Immature natural killer cell (primary cell): ENCODE results near the gene CDR2. TPM values are rescaled to one million over a fixed set of nuclear protein-coding genes. Genes with fewer than 3 reads are reported as not detected.

Experiments
- DNase-seq, 3 donors: peaks; one replicate each; pipeline ENCODE4 v3.0.0; 2022; ENCODE audit warnings: mixed read lengths in 1 of 3
- H3K27ac Mint-ChIP-seq, 6 donors: one replicate each; pipeline ENCODE4 v1.8.0; 2020; ENCODE audit warnings: mixed read lengths in 6 of 6, mild to moderate bottlenecking in 5 of 6, inconsistent platforms in 4 of 6, moderate library complexity in 3 of 6
- H3K27me3 Mint-ChIP-seq, 3 donors: one replicate each; pipeline ENCODE4 v1.8.0; 2020 to 2021; ENCODE audit warnings: low read depth in 3 of 3, mild to moderate bottlenecking in 3 of 3, mixed read lengths in 3 of 3, moderate library complexity in 3 of 3, inconsistent platforms in 1 of 3
- H3K36me3 Mint-ChIP-seq, 3 donors: one replicate each; pipeline ENCODE4 v1.8.0; 2020; ENCODE audit warnings: mixed read lengths in 3 of 3, inconsistent platforms in 2 of 3, mild to moderate bottlenecking in 2 of 3
- H3K4me1 Mint-ChIP-seq, 2 donors: one replicate each; pipeline ENCODE4 v1.8.0; 2020; ENCODE audit warnings: inconsistent platforms in 2 of 2, mild to moderate bottlenecking in 2 of 2, mixed read lengths in 2 of 2, moderate library complexity in 1 of 2
- H3K4me3 Mint-ChIP-seq, 5 donors: one replicate each; pipeline ENCODE4 v1.8.0; 2020; ENCODE audit warnings: mild to moderate bottlenecking in 5 of 5, mixed read lengths in 5 of 5, inconsistent platforms in 3 of 5, moderate library complexity in 3 of 5
- H3K9me3 Mint-ChIP-seq, 6 donors: one replicate each; pipeline ENCODE4 v1.8.0; 2020; ENCODE audit warnings: mild to moderate bottlenecking in 6 of 6, mixed read lengths in 6 of 6, inconsistent platforms in 4 of 6, moderate library complexity in 3 of 6
- polyA plus RNA-seq, 3 donors: library from polyadenylated mRNA; unstranded; fragments of 300-500 nt; fragmentation: Illumina TruSeq; gene quantifications; one replicate each; pipeline ENCODE4 v1.2.3, GENCODE V29; 2021

CDR2 gene
- polyA plus RNA-seq, 3 donors from 2014 or later, result 9.6 to 21.7 (median 11.3) TPM

GRCh38 chr16:22297114-22297870 lies 77.1 kb downstream of the CDR2 start, which contains the start of gene POLR3E:
TSS of gene POLR3E (plus strand) at chr16:22297409. CDS start at chr16:22302969, 5,560 bp downstream.
- peak; percentile 100 for DNase-seq
- Mint-ChIP-seq H3K9me3 (peaks cover 0 to 3% (median 0%) of the 10 kb centered on the region in 6 donors), H3K4me3 (peak within 1 kb of the TSS; percentile 91 to 99 (median 94)), H3K4me1 (peaks cover 38 to 52% of the 10 kb centered on the region in 2 donors), H3K36me3 (peaks cover 0 to 4% (median 4%) of the 10 kb centered on the region in 3 donors), H3K27me3 (peaks cover 22 to 31% (median 29%) of the 10 kb centered on the region in 3 donors), H3K27ac (peak within 1 kb of the TSS; percentile 97 to 100 (median 99))

GRCh38 chr16:22296225-22297113 lies 78.0 kb downstream of the CDR2 start:
- Mint-ChIP-seq H3K9me3 (peaks cover 0 to 3% (median 0%) of the 10 kb centered on the region in 6 donors), H3K4me3 (peak overlapping the region; percentile 91 to 99 (median 94)), H3K27ac (peak overlapping the region; percentile 96 to 100 (median 99)), H3K4me1 (peaks cover 35 to 47% of the 10 kb centered on the region in 2 donors), H3K36me3 (peaks cover 0 to 4% (median 0%) of the 10 kb centered on the region in 3 donors), H3K27me3 (peaks cover 22 to 31% (median 31%) of the 10 kb centered on the region in 3 donors)
- DNase-seq, result no peak

Other genes with a start within 250 kb of the CDR2 start
- gene SDR42E2, start 212.1 kb downstream of the CDR2 start, polyA plus RNA-seq, result under 1 TPM in 2 of 3 donors, not detected in 1; 0.47 to 0.51 TPM
- 1 to 10 TPM in 2 of 3 donors, not detected in 1; 1.1 to 3.2 TPM for gene EEF2K, start 168.3 kb downstream of the CDR2 start, polyA plus RNA-seq
- 10 to 100 TPM in 1 of 3 donors, 1 to 10 TPM in 2; 2.9 to 21.5 (median 6.9) TPM for gene POLR3E, start 77.2 kb downstream of the CDR2 start, polyA plus RNA-seq
- gene NPIPB5, start 136.3 kb upstream of the CDR2 start, polyA plus RNA-seq, result 10 to 100 TPM in 1 of 3 donors, under 1 TPM in 2; 0.05 to 15.9 (median 0.54) TPM